Esophagus muscularis mucosa (tissue), 4 donors: ENCODE results near the gene SCAMP1. TPM values are rescaled to one million over a fixed set of nuclear protein-coding genes. Genes with fewer than 3 reads are reported as not detected.

Source experiments
- DNase-seq: peaks from one replicate; pipeline ENCODE4 v3.0.0-alpha.2; 2017; ENCODE audit errors: extremely low spot score
- H3K27ac ChIP-seq, 4 donors: fragments of 200-600 bp; sonication (generic); replicated peaks in 1 of 4; 1 replicate in 3 of 4; 2 replicates in 1 of 4; pipeline ENCODE4 v1.5.1; 2016 to 2019; ENCODE audit warnings: mild to moderate bottlenecking in 1 of 4
- H3K27me3 ChIP-seq, 4 donors: fragments of 200-600 bp; sonication (generic); one replicate each; pipeline versions ENCODE4 v1.5.1 to v1.6.0; 2016 to 2019
- H3K36me3 ChIP-seq, 4 donors: fragments of 200-600 bp; sonication (generic); one replicate each; pipeline ENCODE4 v1.5.1; 2016 to 2019
- H3K4me1 ChIP-seq, 4 donors: fragments of 200-600 bp; sonication (generic); one replicate each; pipeline ENCODE4 v1.5.1; 2016 to 2019
- H3K4me3 ChIP-seq, 4 donors: fragments of 200-600 bp; sonication (generic); 1 replicate in 2 of 4; 2 replicates in 2 of 4; pipeline ENCODE4 v1.5.1; 2016 to 2019; ENCODE audit warnings: mild to moderate bottlenecking in 4 of 4, moderate library complexity in 1 of 4
- H3K9me3 ChIP-seq, 4 donors: fragments of 200-600 bp; sonication (generic); 1 replicate in 3 of 4; 2 replicates in 1 of 4; pipeline ENCODE4 v1.5.1; 2016 to 2019
- CTCF ChIP-seq, 3 experiments: fragments of 200-600 bp in 2 of 3; fragments of 450-650 bp in 1 of 3; sonication (generic) in 2 of 3; IDR thresholded peaks; one replicate each; pipeline ENCODE4 v1.5.1; 2017 to 2019; ENCODE audit warnings: antibody characterized with exemption in 3 of 3, mild to moderate bottlenecking in 2 of 3, moderate library complexity in 1 of 3
- EP300 ChIP-seq: sonication (generic); formaldehyde crosslinking; IDR thresholded peaks from one replicate; pipeline ENCODE4 v1.6.1; 2017; ENCODE audit warnings: antibody characterized with exemption
- POLR2A ChIP-seq: fragments of 450-650 bp; IDR thresholded peaks from one replicate; pipeline ENCODE4 v1.6.1; 2017; ENCODE audit warnings: antibody characterized with exemption, moderate library complexity, mild to moderate bottlenecking, low read depth
- POLR2AphosphoS5 ChIP-seq, 2 donors: sonication (generic); formaldehyde crosslinking; IDR thresholded peaks; one replicate each; pipeline ENCODE4 v1.6.1; 2017; ENCODE audit warnings: antibody characterized with exemption in 2 of 2
- WGBS: methylation state at CpG from one replicate; pipeline ENCODE4 v1.1.5; 2018; 5-methylcytosine and 5-hydroxymethylcytosine counted together
- intact Hi-C: fragments of 100-400 bp; cut with DNase I; formaldehyde crosslinking; loops from one replicate; pipeline ENCODE4 v1.15.1; 2023
- total RNA-seq, 4 donors: library from RNA; depleted of rRNA; stranded (reverse); fragments of >200 nt; gene quantifications; one replicate each; pipeline versions ENCODE4 v1.1.0 to v1.2.1, GENCODE V29; 2016

Gene SCAMP1
- total RNA-seq, 4 donors from 2014 or later: 24.7 to 36.8 (median 30.8) TPM

GRCh38 chr5:78416677-78417425, 56.4 kb downstream of the SCAMP1 start:
- intact Hi-C loops: no loop called here
- WGBS: 94% methylated on average over 1 of the region's 1 CpG
- Histone ChIP-seq H3K4me3 (no peak overlapping the region), H3K27ac (no peak overlapping the region), H3K4me1 (peaks cover 0 to 4% (median 1%) of the 10 kb centered on the region in 4 donors), H3K36me3 (peaks cover 6 to 37% (median 24%) of the 10 kb centered on the region in 4 donors), H3K27me3 (no peaks in the 10 kb centered on the region), H3K9me3 (no peaks in the 10 kb centered on the region)
- no peak for TF ChIP-seq POLR2A
- no peak for TF ChIP-seq CTCF (IDR thresholded peaks at IDR 0.05)
- TF ChIP-seq POLR2AphosphoS5 (IDR thresholded peaks at IDR 0.05): no peak
- no peak for DNase-seq

- 67% methylated on average over 3 of the region's 3 CpGs for WGBS
- no peak overlapping the region for H3K4me3 ChIP-seq
- H3K36me3 ChIP-seq: peaks cover 6 to 44% (median 28%) of the 10 kb centered on the region in 4 donors
- DNase-seq: no peak
- no peaks in the 10 kb centered on the region for H3K27me3 ChIP-seq
- TF ChIP-seq POLR2A (no peak), POLR2AphosphoS5 (IDR thresholded peaks at IDR 0.05) (no peak), EP300 (no peak), CTCF (IDR thresholded peaks at IDR 0.05) (no peak)
- H3K27ac ChIP-seq: no peak overlapping the region
- H3K9me3 ChIP-seq: no peaks in the 10 kb centered on the region
- H3K4me1 ChIP-seq: no peaks in the 10 kb centered on the region
- intact Hi-C loops: no loop called here
These were observed 59.0 kb downstream of the SCAMP1 start for GRCh38 chr5:78419396-78419795.

GRCh38 chr5:78420548-78420947, 60.1 kb downstream of the SCAMP1 start:
- intact Hi-C loops: no loop called here
- H3K36me3 ChIP-seq: peaks cover 6 to 42% (median 29%) of the 10 kb centered on the region in 4 donors
- TF ChIP-seq POLR2A (no peak), POLR2AphosphoS5 (IDR thresholded peaks at IDR 0.05) (no peak), CTCF (IDR thresholded peaks at IDR 0.05) (no peak), EP300 (no peak)

GRCh38 chr5:78424665-78425064, 64.2 kb downstream of the SCAMP1 start:
- Histone ChIP-seq H3K27me3 (no peaks in the 10 kb centered on the region), H3K4me3 (no peak overlapping the region), H3K4me1 (no peaks in the 10 kb centered on the region), H3K9me3 (no peaks in the 10 kb centered on the region), H3K36me3 (peaks cover 0 to 32% (median 15%) of the 10 kb centered on the region in 4 donors), H3K27ac (no peak overlapping the region)
- no peak for TF ChIP-seq POLR2AphosphoS5 (IDR thresholded peaks at IDR 0.05)
- WGBS: 92% methylated on average over 3 of the region's 3 CpGs
- intact Hi-C loops: no loop called here
- DNase-seq: no peak

More at GRCh38 chr5:78420548-78420947, 60.1 kb downstream of the SCAMP1 start:
- H3K27me3 ChIP-seq: no peaks in the 10 kb centered on the region
- no peak for DNase-seq
- H3K4me3 ChIP-seq: no peak overlapping the region
- no peaks in the 10 kb centered on the region for H3K9me3 ChIP-seq
- no peaks in the 10 kb centered on the region for H3K4me1 ChIP-seq
- no peak overlapping the region for H3K27ac ChIP-seq

GRCh38 chr5:78429332-78429980, 69.0 kb downstream of the SCAMP1 start:
- no peaks in the 10 kb centered on the region for H3K4me1 ChIP-seq
- WGBS: 100% methylated on average over 2 of the region's 2 CpGs
- no peaks in the 10 kb centered on the region for H3K27me3 ChIP-seq
- no peaks in the 10 kb centered on the region for H3K9me3 ChIP-seq
- no peak for TF ChIP-seq POLR2AphosphoS5 (IDR thresholded peaks at IDR 0.05)
- TF ChIP-seq EP300: no peak
- no peak for TF ChIP-seq POLR2A
- TF ChIP-seq CTCF (IDR thresholded peaks at IDR 0.05): no peak
- H3K4me3 ChIP-seq: no peak overlapping the region
- intact Hi-C loops: no loop called here
- no peak for DNase-seq
- H3K27ac ChIP-seq: no peak overlapping the region
- H3K36me3 ChIP-seq: peaks cover 0 to 26% (median 8%) of the 10 kb centered on the region in 4 donors
